GM21717 (cell line): Measurements from ENCODE around the gene RFESD.

Source experiments
- ATAC-seq: cut with Tn5 transposase; IDR thresholded peaks from one replicate; pipeline ENCODE4 v1.9.1; 2021; ENCODE audit warnings: mild to moderate bottlenecking, moderate library complexity; ENCODE audit not compliant: unreplicated experiment

Gene RFESD

DNA sequence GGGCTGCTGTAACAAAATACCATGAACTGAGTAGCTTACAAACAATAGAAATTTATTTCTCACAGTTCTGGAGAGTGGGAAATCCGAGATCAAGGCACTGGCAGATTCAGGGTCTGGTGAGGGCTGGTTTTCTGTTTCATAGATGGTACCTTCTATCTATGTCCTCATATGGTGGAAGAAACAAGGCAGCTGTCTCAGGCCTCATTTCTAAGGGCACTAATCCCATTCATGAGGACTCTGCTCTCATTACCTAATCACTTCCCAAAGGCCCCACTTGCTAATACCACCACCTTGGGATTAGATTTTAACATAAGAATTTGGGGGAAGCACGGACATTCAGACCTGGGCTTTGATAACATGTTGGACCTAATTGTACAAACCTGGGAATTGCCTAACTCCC is 13.5 kb downstream of the RFESD start:
- no peak for ATAC-seq

DNA sequence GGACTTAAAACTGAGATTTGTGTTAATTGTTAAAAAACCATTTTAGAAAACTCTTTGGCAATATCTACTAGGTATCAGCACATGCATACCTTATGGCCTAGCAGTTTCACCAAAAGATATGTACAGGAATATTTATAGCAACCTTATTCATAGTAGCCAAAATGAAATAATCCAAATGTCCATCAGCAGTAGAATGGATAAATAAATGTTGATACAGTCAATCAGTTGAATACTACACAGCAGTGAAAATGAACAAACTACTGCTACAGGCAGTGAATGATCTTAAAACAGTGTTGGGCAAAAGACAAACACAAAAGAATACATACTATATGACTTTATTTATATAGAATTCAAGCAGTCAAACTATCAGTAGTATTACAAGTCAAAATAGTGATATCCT is 16.4 kb downstream of the RFESD start:
- no peak for ATAC-seq

DNA sequence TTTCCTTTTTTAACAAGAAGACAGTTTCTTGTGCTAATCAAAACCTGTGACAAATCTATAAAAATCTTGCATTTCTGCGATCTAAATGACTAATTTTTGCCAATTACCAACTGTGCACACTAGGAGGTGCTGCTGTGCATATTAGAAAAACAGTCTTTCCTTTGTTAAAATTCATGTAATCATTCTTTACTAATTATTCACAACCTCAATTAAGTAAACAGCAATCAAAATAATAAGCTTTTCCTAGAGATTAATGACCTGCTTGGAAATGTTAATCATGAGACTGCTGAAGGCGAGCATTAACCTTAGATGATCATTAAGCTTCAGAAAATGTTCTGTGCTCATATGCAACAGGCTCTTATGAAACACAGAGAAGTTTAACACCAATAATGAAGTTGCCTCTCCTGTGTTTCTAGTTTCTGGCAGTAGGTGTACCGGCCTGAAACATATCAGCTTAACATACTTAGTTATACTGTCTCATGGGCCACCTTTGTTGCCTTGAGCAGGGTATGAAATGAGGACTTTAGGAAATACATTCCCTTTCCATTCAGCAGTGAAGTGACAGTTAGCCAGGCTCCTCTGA is 17.7 kb downstream of the RFESD start:
- no peak for ATAC-seq

DNA sequence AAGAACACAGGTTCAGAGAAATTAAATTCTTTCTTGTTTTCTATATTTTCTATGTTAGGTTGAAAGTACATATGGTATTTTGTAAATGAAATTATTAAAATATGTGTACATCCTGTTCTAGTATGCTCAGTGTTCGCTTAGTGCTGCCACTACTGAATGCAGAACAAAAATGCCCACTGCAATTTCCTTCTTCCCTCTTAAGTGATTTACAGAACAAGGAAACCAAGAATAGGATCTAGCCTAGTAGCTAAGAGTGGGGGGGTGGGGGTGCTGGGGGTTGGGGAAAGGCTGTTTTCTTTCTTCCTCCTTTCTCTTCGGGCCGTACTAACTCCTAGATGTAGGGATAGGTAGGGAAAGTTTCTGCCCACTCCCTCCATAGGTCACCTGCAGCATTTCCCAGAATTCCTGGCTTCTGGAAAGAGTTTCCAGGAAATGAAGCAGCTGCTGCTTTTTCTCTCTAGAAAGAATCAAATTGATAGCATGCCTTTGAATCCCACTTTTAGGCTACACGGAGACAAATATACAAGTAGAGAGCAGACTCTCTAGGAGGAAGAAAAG is 20.6 kb downstream of the RFESD start:
- ATAC-seq, result no peak

DNA sequence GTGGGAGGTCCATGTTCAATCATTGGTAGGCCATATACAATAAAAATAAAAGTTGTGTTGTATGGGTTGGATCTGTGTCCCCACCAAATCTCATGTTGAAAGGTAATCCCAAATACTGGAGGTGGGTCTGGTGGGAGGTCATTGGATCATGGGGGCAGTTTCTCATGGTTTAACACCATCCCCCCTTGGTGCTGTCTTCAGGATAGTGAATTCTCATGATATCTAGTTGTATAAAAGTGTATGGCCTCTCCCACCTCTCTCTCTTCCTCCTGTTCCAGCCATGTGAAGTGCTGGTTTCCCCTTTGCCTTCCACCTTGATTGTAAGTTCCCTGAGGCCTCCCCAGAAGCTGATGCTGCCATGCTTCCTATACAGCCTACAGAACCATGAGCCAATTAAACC is 21.1 kb downstream of the RFESD start:
- no peak for ATAC-seq

DNA sequence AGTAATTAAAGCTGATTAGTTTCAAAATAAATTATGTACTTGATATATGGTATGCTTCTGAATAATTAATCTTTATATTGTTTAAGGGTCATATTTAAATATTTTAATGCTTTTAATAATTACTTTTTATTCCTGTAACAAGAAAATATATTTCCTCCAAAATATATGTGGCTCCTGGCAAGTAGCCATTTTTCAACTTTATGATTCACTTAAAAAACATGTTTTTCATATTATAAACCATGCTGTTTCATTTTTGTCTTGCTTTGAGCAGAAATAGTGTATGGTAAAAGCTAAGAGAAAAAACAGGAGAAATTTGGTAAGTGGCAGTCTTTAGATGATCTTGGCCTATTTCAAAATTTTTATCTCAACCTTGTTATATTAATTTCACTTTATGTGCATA is 21.6 kb downstream of the RFESD start:
- ATAC-seq, result no peak

DNA sequence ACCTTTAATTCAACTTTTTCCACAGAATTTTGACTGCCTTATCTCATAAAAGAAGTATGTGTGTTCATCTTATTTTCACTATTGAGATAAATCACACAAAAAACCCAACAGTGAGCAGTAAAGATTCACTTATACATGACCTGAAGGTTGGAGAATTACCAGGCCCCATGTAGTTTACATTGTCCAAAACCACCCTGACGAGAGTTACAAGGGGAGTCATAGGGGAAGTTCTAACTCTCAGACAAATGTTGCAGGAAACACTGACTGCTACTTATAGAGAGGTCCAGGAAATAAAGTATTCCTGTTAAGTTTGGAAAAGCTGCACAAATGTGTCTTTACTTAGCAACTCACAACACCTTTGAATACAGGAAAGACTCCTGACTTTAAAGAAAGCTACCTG is 22.2 kb downstream of the RFESD start:
- ATAC-seq, result no peak

DNA sequence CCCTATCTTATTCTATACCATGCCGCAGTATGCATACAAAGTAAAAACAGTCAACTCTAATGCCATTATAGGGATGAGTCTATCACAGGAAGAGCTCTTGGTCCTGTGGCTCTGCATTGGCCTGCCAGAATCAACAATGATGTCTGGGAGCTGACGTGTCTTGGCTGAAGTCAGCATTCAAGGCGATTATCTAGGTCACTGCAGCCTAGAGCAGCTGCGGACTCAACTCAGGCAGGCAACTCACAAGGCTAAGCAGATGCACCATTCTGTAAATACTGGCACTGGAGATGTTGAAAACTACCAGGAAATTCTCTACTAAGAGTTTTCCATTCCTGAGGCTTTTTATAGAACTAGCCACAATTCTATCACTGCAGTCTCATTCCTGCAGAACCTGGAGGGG is 23.0 kb downstream of the RFESD start:
- ATAC-seq, result no peak

DNA sequence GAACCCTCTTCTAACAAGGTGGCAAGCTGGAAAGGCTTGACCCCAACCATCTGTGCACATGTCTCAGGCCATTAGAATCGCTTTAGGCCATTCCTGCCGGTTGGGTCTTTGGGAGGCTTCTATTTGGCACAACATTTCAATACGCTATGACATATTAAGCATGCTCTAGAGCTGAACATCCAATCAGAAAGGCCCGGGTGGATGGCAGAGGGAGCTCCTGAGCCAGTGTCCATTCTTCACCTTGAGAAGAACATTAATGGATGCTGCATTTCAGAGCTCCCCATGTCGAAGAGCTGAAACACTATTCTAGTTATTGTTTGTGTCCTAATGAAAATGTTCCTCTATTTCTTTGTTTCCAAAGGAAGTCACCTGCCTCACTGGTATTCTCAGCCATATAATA is 23.4 kb downstream of the RFESD start:
- ATAC-seq, result no peak

DNA sequence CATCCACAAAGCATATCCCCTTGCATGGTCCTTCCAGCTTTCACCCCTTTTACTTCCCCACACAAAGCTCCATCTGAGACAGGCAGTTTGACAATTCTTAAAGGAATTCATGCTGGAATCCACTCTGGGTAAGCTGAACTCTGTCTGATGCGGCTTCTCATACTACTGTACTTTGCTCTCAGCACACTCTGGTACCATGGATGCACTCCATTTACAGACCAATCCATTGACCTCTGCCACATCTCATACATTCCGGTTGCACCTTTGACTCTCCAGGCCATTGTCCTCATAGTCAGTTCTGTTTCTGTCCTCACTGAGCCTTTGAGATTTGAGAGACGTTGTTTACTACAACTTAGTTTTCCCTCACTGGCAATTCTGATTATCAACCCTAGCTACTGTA is 24.0 kb downstream of the RFESD start:
- ATAC-seq, result no peak

DNA sequence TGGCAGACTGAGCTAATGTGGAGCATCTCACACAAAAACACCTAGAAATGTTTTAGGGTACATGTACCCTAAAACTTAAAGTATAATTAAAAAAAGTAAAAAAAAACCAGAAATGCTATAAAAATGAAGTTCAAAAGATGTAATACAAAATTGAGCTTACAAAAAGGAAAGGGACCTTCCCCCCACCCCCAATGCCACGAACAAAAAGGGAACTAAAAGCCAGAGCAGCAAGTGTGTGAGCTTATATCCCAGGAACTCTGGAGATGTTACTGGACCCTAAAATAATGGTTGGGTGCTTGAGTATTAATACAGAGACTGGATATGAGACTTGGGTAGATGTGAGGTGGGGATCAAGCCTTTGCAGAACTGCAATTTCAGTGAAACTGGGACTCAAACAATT is 25.2 kb downstream of the RFESD start:
- no peak for ATAC-seq

DNA sequence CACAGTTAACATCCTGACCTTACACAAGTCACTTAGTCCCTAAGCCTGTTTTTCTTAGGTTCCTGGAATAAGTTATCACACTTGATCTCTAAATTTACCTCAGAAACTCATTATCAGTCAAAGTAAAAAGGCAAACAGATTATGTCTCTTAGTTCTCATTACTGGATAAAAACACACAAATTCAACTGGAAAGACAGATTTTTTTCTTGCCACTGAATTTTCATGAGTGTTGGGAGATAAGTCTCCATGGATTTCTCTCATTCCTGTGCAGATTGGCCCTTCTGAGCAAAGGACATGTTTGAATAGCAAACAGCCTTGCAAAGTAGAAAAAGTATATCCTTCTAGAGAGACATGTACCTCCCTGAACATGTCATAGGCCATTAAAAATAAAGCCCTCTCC is 26.1 kb downstream of the RFESD start:
- ATAC-seq, result no peak

DNA sequence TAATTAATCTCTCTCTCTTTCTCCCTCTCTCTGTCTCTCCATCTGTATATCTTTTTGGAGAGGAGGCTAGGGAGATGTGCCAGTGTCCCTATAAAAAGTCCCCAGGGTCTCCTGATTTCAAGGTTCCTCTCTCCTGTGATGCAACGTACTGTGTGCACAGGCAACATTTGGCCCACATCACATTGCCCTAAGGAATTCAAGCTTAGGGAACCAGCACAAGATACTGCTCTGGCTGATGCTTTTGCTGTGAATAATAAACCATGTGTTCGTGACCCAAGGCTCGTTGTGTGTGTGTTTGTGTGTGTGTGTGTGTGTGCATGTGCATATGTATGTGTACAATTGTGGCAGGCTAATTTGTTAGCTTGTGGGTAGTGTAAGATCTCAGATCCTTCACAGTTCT is 26.5 kb downstream of the RFESD start:
- no peak for ATAC-seq

DNA sequence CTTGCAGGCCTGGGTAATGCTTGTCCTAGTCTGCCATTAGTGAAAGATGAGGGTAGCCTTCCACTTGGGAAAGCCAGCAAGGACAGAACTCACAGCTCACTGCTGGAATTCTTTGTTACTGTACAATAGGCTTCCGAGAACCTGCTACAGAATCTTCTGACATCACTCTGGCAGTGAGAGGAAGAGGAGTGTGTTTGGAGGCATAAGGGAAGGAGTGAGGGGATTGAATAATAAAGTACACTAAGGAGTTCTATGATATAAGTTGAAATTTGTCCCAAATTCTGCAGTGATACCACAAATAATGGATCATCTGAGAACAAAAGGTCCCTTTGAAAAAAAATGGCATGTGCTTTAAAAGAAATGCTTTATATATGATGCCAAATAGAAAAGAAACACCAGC is 36.3 kb downstream of the RFESD start, which contains the start of gene SPATA9:
Gene SPATA9 (minus strand): TSS at position 101 of the 400 bp plus-strand sequence. CDS start 137 bp downstream, outside the sequence.
- no peak for ATAC-seq

DNA sequence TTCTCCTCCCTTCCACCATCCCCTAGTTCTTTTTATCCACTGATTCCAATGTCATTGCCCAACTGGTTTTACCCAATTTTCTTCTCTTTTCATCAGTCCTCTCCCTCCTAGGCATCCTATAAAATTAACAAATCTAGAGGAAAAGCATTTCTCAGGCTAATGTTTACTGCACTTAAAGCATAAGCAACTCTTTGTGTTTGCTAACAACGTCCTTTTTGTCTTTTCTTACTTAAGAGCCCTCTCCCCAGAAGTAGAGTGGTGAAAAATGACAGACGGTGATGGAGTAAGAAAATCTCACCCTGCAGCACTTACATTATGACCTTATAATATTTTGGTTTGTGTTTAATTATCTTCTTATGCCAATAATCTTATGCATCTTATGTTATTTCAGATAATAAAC is 37.8 kb downstream of the RFESD start:
- no peak for ATAC-seq

DNA sequence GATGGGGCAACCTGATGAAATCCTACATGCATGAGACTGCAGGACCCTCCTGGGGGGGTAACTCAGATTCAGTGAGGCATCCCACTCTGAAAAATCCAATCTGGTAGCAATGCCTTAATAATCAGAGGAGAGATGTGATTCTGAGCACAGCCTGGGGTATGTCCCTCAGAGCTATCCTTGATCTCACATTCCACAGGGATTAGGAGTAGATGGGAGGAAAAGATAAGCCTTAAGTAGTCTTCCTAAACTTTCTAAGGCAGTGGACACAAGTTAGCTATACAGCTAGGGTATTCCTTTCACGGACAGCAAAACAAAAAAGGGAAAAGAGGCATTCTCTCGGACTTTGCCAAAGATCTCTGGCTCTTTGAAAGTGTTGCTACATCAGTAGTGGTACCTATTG is 40.1 kb downstream of the RFESD start:
- no peak for ATAC-seq

DNA sequence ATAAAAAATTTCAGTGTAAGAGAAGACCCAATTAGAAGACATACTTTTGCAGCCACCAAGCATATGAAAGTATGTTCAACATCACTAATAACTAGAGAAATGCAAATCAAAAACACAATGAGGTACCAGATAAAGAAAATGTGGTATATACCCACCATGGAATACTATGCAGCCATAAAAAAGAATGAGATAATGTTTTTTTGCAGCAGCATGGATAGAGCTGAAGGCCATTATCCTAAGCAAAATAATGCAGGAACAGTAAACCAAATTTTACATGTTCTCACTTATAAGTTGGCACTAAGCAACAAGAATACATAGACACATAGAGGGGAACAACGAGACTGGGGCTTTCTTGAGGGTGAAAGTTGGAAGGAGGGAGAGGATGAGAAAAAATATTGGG is 43.1 kb downstream of the RFESD start:
- ATAC-seq, result no peak

DNA sequence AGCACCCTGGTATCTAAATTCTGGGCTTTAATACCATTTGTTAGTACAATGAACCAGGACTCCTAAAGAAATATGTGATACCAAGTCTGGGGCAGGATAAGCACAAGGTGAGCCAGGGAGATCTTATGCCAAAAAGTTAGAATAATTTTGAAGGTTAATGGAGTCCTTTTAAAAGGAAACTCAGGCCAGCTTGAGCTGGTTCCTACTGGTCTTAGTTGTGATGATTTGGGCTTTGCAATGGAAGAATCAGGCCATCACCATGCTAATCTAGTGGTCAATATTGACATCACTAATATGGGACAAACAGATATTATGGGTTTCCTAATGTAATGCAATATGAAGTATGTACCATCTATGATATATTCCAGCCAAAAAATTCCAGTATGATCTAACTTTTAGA is 43.8 kb downstream of the RFESD start:
- no peak for ATAC-seq

DNA sequence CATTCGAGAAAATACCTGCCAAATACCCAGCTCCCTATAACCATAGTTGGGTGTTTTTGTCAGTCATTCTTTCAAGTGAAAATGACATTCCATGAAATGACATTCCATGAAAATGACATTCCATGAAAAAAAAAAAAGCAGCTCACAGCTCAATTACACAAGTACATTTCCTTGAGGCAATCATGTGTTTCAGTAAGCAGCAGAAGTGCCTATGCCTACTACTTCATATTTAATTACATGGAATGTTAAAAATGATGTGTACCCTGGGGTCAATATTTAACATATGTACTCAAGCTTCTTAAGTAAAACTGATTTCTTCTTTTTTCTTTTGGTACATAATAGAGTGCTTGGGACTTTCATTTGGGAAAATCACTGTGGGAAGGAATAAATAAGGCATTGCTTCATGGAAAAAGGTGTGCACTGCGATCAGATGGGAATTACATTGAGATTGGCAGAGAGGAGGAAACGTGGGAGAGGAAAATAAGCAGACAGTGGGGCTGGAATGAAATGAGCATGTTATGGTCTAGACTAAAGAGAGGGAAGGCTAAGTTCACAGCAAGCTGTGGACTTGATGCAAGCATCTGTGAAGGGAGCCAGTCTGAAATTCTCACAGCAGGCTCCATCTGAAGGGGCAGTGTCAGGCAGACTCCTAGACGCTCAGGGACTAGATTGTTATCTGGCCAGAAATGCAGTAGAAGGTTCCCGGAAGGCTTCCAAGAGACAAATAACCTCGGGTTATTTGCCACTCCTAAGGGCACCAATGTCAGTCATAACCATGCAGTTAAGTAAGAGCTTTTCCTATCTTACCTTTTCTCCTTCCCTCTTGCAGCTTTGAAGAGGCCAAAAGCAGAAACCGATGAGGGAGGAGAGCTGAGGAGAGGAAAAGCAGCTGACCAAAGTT is 51.5 kb downstream of the RFESD start:
- ATAC-seq, result no peak

DNA sequence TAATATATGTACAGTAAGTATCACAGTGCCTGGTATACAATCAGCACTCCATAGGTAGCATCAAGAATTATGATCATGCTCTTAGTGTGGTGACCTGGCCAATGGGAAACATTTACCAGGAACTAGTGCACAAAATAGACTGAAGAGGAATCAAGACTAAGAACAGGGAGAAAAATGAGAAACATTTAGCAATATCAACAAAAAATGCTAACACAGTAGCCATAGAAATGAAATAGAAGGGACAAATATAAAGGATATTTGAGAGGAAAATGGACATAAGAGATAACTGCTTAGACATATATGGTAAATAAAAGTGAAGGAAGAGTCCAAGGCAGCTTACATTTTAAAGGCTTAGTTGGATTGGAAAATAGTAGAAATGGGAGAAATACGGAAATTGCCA is 52.8 kb downstream of the RFESD start:
- ATAC-seq, result no peak

DNA sequence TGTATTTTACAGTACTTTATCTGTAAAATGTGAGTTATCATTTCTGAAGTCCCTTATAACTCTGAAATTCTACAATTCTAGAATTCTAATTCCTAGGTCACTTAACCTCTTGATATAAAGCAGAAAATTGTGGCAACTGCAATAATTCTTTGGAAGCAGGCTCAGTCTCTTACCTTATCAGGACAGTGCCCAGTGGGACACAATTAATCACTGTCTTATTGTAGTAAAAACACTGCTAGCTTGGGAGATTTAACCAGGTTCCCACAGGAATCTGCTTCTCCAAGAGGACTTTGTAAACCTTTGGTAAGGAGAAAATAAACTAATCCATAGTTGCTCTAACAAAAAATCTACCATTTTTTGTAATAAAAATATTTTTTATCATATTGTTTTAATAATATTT is 54.5 kb downstream of the RFESD start:
- ATAC-seq, result no peak

DNA sequence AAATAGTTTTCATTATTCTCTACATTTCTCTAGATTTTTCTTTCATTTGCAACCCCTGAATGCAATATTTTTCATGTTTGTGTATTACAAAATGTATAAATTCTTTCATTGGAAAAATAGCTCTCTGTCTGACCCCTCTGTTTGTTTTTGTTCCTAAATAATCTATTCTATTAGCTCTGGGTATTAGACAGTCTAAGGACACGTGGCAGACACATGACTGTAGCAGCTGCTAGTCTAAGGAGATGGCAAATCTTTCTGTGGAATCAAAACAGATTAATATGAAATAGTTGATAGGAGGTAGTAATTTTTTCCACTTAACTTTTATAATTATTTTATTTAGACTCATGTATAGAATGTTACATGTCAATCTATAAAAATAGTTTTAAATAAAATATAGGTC is 57.6 kb downstream of the RFESD start:
- ATAC-seq, result no peak
